ENCODE measurements around the gene CRIP2. TPM values are rescaled to one million over a fixed set of nuclear protein-coding genes. Genes with fewer than 3 reads are reported as not detected.
A peak's percentile ranks its signal among the peaks of the same experiment; 100 is the strongest.

The CRIP2 gene, protein sequence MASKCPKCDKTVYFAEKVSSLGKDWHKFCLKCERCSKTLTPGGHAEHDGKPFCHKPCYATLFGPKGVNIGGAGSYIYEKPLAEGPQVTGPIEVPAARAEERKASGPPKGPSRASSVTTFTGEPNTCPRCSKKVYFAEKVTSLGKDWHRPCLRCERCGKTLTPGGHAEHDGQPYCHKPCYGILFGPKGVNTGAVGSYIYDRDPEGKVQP
- total RNA-seq = 1 to 10 TPM in 1 of 2 donors, under 1 TPM in 1; 0.97 to 2.2 TPM

GRCh38 chr14:105474483-105475268 is at the start of gene CRIP2:
Gene CRIP2 (plus strand): TSS chr14:105474821. CDS start chr14:105474863, 42 bp downstream.
- no peak within 1 kb of the TSS for H3K27ac Mint-ChIP-seq
- peaks cover 5% of the 10 kb centered on the region for H3K4me1 Mint-ChIP-seq
- H3K4me3 Mint-ChIP-seq = peak within 1 kb of the TSS; percentile 38
- H3K36me3 Mint-ChIP-seq (ENCODE audit: low read depth) = no peaks in the 10 kb centered on the region
- ATAC-seq (replicated peaks) = peak; percentile 61
- no peaks in the 10 kb centered on the region for H3K27me3 Mint-ChIP-seq
- H3K9me3 Mint-ChIP-seq = no peaks in the 10 kb centered on the region

GRCh38 chr14:105424861-105425260 is 49.8 kb upstream of the CRIP2 start:
- ATAC-seq (replicated peaks) = no peak

GRCh38 chr14:105425823-105426247 is 48.8 kb upstream of the CRIP2 start:
- Mint-ChIP-seq H3K9me3 (no peaks in the 10 kb centered on the region), H3K27me3 (no peaks in the 10 kb centered on the region), H3K4me3 (no peak overlapping the region), H3K4me1 (peaks cover 9% of the 10 kb centered on the region), H3K27ac (no peak overlapping the region), H3K36me3 (ENCODE audit: low read depth) (peaks cover 69% of the 10 kb centered on the region)
- ATAC-seq (replicated peaks) = no peak

More at GRCh38 chr14:105424861-105425260, 49.8 kb upstream of the CRIP2 start:
- no peaks in the 10 kb centered on the region for H3K9me3 Mint-ChIP-seq
- peaks cover 63% of the 10 kb centered on the region for H3K36me3 Mint-ChIP-seq (ENCODE audit: low read depth)
- no peaks in the 10 kb centered on the region for H3K27me3 Mint-ChIP-seq
- H3K4me3 Mint-ChIP-seq = no peak overlapping the region
- H3K4me1 Mint-ChIP-seq = peaks cover 9% of the 10 kb centered on the region
- H3K27ac Mint-ChIP-seq = no peak overlapping the region

GRCh38 chr14:105426416-105427130 is 48.0 kb upstream of the CRIP2 start:
- no peak overlapping the region for H3K4me3 Mint-ChIP-seq
- peaks cover 9% of the 10 kb centered on the region for H3K4me1 Mint-ChIP-seq
- no peak for ATAC-seq (replicated peaks)
- H3K27me3 Mint-ChIP-seq = no peaks in the 10 kb centered on the region
- no peaks in the 10 kb centered on the region for H3K9me3 Mint-ChIP-seq
- H3K36me3 Mint-ChIP-seq (ENCODE audit: low read depth) = peaks cover 68% of the 10 kb centered on the region
- H3K27ac Mint-ChIP-seq = no peak overlapping the region

DNA sequence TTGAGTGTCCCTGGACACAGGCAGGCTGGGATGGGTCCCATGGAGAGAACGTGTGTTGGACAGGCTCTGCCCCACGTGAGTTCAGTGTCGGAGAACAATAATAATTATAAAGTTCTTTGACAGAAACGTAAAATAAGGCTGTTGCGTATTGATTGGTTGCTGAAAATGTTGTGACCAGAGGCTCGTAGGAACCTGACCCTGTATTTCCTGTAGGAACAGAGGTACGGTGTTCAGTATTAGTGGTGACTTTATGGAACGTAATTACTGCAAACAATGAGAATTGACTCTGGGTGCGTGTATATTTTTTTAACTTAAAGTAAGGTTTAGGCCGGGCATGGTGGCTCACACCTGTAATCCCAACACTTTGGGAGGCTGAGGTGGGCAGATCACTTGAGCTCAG is 47.2 kb upstream of the CRIP2 start:
- Mint-ChIP-seq H3K9me3 (no peaks in the 10 kb centered on the region), H3K27ac (no peak overlapping the region), H3K36me3 (ENCODE audit: low read depth) (peaks cover 60% of the 10 kb centered on the region), H3K27me3 (no peaks in the 10 kb centered on the region), H3K4me1 (peaks cover 2% of the 10 kb centered on the region), H3K4me3 (no peak overlapping the region)
- ATAC-seq (replicated peaks) = no peak

DNA sequence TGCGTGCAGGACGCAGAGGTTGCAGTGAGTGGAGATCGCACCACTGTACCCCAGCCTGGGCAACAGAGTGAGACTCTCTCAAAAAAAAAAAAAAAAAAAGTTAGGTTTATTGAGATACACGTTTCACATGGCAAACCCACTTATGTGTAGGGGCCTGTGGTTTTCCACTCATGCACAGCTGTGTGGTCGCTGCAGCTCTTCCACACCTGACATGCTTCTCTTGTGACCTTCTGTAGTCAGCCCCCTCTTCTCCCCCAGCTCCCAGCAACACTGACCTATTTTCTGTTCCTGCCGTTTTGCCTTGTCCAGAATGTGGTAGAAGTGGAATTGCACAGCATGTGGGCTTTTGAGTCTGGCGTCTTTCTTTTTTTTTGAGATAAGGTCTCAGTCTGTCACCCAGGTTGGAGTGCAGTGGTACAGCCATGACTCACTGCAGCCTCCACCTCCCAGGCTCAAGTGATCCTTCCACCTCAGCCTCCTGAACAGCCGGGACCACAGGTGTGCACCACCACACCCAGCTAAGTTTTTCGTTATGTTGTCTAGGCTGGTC is 46.6 kb upstream of the CRIP2 start:
- no peaks in the 10 kb centered on the region for H3K9me3 Mint-ChIP-seq
- no peak for ATAC-seq (replicated peaks)
- no peaks in the 10 kb centered on the region for H3K27me3 Mint-ChIP-seq
- H3K4me3 Mint-ChIP-seq = no peak overlapping the region
- H3K36me3 Mint-ChIP-seq (ENCODE audit: low read depth) = peaks cover 56% of the 10 kb centered on the region
- no peaks in the 10 kb centered on the region for H3K4me1 Mint-ChIP-seq
- H3K27ac Mint-ChIP-seq = no peak overlapping the region

- peaks cover 4% of the 10 kb centered on the region for H3K4me1 Mint-ChIP-seq
- H3K4me3 Mint-ChIP-seq = no peak overlapping the region
- no peaks in the 10 kb centered on the region for H3K27me3 Mint-ChIP-seq
- ATAC-seq (replicated peaks) = no peak
- no peak overlapping the region for H3K27ac Mint-ChIP-seq
- H3K9me3 Mint-ChIP-seq = no peaks in the 10 kb centered on the region
- peaks cover 49% of the 10 kb centered on the region for H3K36me3 Mint-ChIP-seq (ENCODE audit: low read depth)
These were observed 44.6 kb upstream of the CRIP2 start for GRCh38 chr14:105430042-105430441.

DNA sequence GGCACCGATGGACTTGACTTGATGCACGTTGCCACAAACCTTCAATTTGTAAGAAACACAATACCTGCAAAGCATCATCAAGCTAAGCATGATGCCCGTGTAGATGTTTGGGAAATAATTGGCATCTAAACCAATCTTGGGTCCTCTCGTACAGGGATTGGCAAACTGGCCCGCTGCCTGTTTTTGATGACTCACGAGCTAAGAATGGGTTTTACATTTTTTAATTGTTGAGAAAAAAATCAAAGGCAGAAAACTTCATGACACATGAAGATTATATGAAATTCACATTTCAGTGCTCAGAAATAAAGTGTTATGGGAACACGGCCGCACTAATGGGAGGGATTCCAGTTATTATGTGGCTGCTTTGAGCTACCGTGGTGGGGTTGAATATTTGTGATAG is 44.1 kb upstream of the CRIP2 start:
- Mint-ChIP-seq H3K27ac (no peak overlapping the region), H3K36me3 (ENCODE audit: low read depth) (peaks cover 52% of the 10 kb centered on the region), H3K4me3 (no peak overlapping the region), H3K27me3 (no peaks in the 10 kb centered on the region), H3K9me3 (no peaks in the 10 kb centered on the region), H3K4me1 (peaks cover 8% of the 10 kb centered on the region)
- no peak for ATAC-seq (replicated peaks)

DNA sequence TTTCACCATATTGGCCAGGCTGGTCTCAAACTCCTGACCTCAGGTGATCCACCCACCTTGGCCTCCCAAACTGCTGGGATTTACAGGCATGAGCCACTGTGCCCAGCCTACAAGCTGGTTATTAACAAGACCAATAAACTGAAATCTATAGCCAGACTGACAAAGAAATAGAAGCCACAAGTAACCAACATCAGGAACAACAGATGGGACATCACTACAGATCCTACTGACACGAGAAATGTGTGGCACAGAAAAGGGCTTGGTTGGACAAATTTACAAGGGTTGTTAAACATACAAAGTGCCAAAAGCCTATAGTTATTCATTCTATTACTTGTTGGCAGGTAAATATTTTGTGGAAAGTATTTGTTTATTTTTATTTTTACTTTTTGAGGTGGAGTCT is 43.4 kb upstream of the CRIP2 start:
- no peak for ATAC-seq (replicated peaks)
- Mint-ChIP-seq H3K9me3 (no peaks in the 10 kb centered on the region), H3K4me3 (no peak overlapping the region), H3K4me1 (peaks cover 13% of the 10 kb centered on the region), H3K27ac (no peak overlapping the region), H3K36me3 (ENCODE audit: low read depth) (peaks cover 48% of the 10 kb centered on the region), H3K27me3 (no peaks in the 10 kb centered on the region)

DNA sequence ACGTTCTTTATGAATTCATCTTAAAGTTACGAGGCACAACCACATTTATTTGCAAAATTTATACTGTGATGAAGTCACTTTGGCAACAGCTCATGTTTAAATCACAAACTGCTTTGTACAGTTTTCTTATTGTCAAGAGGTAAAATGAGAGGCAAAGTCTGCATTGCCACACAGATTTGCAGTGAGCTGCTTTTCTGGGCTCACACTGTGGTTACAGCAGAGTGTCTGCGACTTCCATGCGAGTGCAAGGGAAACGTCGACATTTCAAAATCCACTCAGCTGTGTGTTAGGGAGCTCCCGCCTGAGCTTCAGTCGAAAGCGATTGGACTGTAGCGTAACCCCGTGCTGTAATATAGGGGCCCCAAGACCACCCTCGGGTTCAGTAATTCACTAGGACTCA is 42.0 kb upstream of the CRIP2 start:
- H3K27me3 Mint-ChIP-seq = no peaks in the 10 kb centered on the region
- no peak overlapping the region for H3K4me3 Mint-ChIP-seq
- no peak for ATAC-seq (replicated peaks)
- H3K27ac Mint-ChIP-seq = no peak overlapping the region
- H3K4me1 Mint-ChIP-seq = peaks cover 15% of the 10 kb centered on the region
- H3K36me3 Mint-ChIP-seq (ENCODE audit: low read depth) = peaks cover 36% of the 10 kb centered on the region
- H3K9me3 Mint-ChIP-seq = no peaks in the 10 kb centered on the region

- H3K9me3 Mint-ChIP-seq = no peaks in the 10 kb centered on the region
- H3K4me1 Mint-ChIP-seq = peaks cover 15% of the 10 kb centered on the region
- no peaks in the 10 kb centered on the region for H3K27me3 Mint-ChIP-seq
- no peak for ATAC-seq (replicated peaks)
- no peak overlapping the region for H3K4me3 Mint-ChIP-seq
- peaks cover 32% of the 10 kb centered on the region for H3K36me3 Mint-ChIP-seq (ENCODE audit: low read depth)
- H3K27ac Mint-ChIP-seq = no peak overlapping the region
These were observed 41.4 kb upstream of the CRIP2 start for GRCh38 chr14:105433161-105433605.

- no peaks in the 10 kb centered on the region for H3K27me3 Mint-ChIP-seq
- H3K4me3 Mint-ChIP-seq = no peak overlapping the region
- no peak overlapping the region for H3K27ac Mint-ChIP-seq
- peaks cover 15% of the 10 kb centered on the region for H3K4me1 Mint-ChIP-seq
- H3K9me3 Mint-ChIP-seq = no peaks in the 10 kb centered on the region
- no peak for ATAC-seq (replicated peaks)
- peaks cover 5% of the 10 kb centered on the region for H3K36me3 Mint-ChIP-seq (ENCODE audit: low read depth)
These were observed 38.2 kb upstream of the CRIP2 start for GRCh38 chr14:105436402-105436801.

DNA sequence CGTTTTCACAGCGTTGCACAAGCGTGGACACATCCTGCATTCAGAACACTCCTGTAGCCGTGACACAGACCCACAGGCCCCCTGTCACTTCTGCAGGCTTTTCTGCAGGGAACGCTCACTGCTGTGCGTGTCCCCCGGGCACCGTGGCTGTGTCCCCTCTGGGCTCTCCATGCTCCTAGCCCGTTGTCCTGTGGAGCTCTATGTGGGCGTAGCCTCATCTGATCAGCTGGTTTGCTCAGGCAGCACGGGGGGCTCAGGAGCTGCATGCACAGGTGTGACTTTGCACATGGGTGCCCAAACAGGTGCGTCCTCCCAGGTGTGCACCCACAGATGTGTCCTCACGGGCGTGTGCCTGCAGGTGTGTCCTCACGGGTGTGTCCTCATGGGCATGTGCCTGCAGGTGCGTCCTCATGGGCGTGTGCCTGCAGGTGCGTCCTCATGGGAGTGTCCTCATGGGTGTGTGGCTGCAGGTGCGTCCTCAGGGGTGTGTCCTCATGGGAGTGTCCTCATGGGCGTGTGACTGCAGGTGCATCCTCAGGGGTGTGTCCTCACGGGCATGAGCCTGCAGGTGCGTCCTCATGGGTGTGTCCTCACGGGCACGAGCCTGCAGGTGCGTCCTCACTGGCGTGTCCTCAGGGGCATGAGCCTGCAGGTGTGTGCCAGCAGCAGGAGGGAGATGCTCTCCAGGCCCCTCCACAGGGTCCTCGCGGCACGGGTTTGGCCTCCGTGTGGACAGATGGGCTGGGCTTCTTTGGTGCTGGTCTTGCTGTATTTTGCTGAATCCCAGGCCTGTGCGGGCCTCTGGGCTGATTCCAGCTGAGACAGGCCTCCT is 37.5 kb upstream of the CRIP2 start:
- ATAC-seq (replicated peaks) = no peak
- Mint-ChIP-seq H3K36me3 (ENCODE audit: low read depth) (peaks cover 12% of the 10 kb centered on the region), H3K4me3 (no peak overlapping the region), H3K4me1 (peaks cover 15% of the 10 kb centered on the region), H3K27me3 (no peaks in the 10 kb centered on the region), H3K9me3 (no peaks in the 10 kb centered on the region), H3K27ac (no peak overlapping the region)

Data from activated T-helper 17 cell treated with anti-CD3 and anti-CD28 coated beads, Interleukin-2, amount 50 U/mL, for 72 hours (primary cell).